ENCODE data around the gene EXOG. TPM values are rescaled to one million over a fixed set of nuclear protein-coding genes. Genes with fewer than 3 reads are reported as not detected.

EXOG gene
- total RNA-seq, 1 donor from 2014 or later, result 26.2 TPM

DNA sequence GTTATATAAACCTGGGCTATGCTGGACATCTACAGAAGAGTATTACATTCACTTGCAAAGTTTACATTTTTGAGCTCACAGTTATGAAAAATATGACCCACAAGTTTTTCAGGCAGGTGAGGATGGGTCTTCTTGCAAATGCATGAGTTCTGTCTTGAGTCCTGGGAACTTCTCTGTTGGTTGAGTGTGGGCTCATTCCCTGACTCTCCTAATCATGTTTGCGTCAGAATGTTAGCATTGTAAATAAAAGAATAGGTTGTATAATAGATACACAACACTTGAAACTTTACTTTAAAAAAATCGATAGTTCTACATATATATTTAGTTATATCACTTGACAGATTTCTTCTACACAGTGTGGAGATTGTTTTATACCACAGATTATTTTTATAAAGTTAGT, 7.2 kb upstream of the EXOG start:
- Mint-ChIP-seq H3K4me3 (no peak overlapping the region), H3K9me3 (no peaks in the 10 kb centered on the region), H3K4me1 (peaks cover 12% of the 10 kb centered on the region), H3K27ac (ENCODE audit: unreplicated experiment) (no peak overlapping the region), H3K27me3 (ENCODE audit: low read depth) (no peaks in the 10 kb centered on the region), H3K36me3 (ENCODE audit: low read depth) (peaks cover 20% of the 10 kb centered on the region)
- no peak for DNase-seq (ENCODE audit: low read depth, low spot score)
- TF ChIP-seq, protein P1, sequence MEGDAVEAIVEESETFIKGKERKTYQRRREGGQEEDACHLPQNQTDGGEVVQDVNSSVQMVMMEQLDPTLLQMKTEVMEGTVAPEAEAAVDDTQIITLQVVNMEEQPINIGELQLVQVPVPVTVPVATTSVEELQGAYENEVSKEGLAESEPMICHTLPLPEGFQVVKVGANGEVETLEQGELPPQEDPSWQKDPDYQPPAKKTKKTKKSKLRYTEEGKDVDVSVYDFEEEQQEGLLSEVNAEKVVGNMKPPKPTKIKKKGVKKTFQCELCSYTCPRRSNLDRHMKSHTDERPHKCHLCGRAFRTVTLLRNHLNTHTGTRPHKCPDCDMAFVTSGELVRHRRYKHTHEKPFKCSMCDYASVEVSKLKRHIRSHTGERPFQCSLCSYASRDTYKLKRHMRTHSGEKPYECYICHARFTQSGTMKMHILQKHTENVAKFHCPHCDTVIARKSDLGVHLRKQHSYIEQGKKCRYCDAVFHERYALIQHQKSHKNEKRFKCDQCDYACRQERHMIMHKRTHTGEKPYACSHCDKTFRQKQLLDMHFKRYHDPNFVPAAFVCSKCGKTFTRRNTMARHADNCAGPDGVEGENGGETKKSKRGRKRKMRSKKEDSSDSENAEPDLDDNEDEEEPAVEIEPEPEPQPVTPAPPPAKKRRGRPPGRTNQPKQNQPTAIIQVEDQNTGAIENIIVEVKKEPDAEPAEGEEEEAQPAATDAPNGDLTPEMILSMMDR (conservative IDR thresholded peaks at IDR 0.05), result no peak

DNA sequence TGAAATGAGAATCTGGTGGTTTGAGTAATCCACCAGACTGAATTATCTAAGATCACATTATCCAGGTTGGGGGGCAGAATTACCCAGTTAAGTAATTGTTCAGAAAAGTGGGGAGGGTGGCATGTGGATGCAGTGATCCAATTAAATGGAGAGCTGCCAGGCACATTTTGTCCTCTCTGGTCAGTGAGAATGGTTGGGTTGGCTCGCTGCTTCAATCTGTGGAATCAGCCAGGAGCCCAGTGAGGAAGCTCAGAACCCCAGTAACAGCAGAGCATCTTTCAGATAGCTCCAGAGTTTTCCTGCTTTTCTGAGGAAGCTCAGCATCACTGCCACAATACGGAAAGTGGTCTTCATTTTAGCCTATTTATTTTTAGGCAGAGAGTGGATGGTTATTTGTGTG, 6.4 kb upstream of the EXOG start:
- Mint-ChIP-seq H3K4me1 (peaks cover 12% of the 10 kb centered on the region), H3K9me3 (no peaks in the 10 kb centered on the region), H3K36me3 (ENCODE audit: low read depth) (peaks cover 20% of the 10 kb centered on the region), H3K4me3 (no peak overlapping the region), H3K27me3 (ENCODE audit: low read depth) (no peaks in the 10 kb centered on the region), H3K27ac (ENCODE audit: unreplicated experiment) (peak overlapping the region; percentile 43)
- no peak for DNase-seq (ENCODE audit: low read depth, low spot score)
- TF ChIP-seq, protein P1 (conservative IDR thresholded peaks at IDR 0.05), result no peak

DNA sequence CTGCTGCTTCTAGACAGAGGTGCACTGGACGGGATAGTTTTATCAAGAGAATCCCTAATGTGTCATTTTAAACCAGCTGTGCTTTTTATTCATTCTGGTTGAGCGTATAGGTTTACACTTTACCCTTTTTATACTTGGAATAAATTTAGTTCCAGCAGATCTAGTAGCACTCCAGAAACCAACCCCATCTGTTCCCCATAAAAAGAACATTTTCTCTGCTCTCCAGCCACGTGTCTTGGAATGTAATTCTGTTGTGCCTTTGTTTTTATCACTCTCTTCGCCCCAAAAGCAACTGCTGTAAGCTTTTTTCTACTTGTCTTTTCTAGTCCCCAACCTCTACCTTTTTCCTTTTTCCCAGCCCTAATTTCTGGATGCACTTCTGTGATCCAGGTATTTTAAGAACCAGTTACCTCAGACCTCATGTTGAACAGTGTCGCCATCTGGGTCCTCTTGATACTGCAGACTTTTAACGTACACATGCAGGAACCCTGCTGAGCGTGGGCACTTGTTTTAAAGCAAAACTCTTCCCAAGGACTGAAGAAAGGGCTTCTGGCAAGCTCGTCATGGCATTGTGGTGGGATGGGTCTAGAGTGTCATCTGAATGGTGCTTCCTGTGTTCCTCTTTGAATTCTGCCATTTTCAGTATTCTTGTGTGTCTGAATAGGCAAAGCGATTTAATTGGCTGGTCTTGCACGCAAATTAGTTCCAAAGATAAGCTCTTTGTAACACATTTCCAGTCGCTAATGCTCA, 5.7 kb upstream of the EXOG start:
- Mint-ChIP-seq H3K27ac (ENCODE audit: unreplicated experiment) (peak overlapping the region; percentile 81), H3K9me3 (no peaks in the 10 kb centered on the region), H3K4me1 (peaks cover 12% of the 10 kb centered on the region), H3K27me3 (ENCODE audit: low read depth) (no peaks in the 10 kb centered on the region), H3K4me3 (no peak overlapping the region), H3K36me3 (ENCODE audit: low read depth) (peaks cover 14% of the 10 kb centered on the region)
- DNase-seq (ENCODE audit: low read depth, low spot score), result no peak
- TF ChIP-seq, protein P1 (conservative IDR thresholded peaks at IDR 0.05), result no peak

DNA sequence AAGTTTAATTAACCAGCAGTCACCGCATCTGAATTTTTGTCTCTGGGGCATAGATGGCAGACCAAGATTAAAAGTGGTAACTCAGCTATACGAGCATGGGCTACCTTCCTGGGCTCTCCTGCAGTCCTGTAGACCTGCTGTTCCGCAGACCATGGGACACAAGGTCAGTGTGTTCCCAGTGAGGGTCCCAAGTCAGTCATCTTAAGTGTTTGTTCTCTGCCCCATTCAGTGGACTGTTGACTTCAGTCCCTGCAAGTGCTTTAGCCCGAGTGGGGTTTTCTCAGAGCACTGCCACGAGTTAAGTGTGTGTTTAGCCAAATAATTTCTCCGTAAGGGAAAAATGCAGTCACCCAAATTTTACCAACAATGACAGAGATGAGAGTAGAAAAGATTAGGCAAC, 4.9 kb upstream of the EXOG start:
- no peak overlapping the region for H3K4me3 Mint-ChIP-seq
- H3K9me3 Mint-ChIP-seq, result no peaks in the 10 kb centered on the region
- H3K27ac Mint-ChIP-seq (ENCODE audit: unreplicated experiment), result no peak overlapping the region
- H3K27me3 Mint-ChIP-seq (ENCODE audit: low read depth), result no peaks in the 10 kb centered on the region
- H3K4me1 Mint-ChIP-seq, result peaks cover 12% of the 10 kb centered on the region
- TF ChIP-seq, protein P1 (conservative IDR thresholded peaks at IDR 0.05), result no peak
- H3K36me3 Mint-ChIP-seq (ENCODE audit: low read depth), result peaks cover 10% of the 10 kb centered on the region
- no peak for DNase-seq (ENCODE audit: low read depth, low spot score)

DNA sequence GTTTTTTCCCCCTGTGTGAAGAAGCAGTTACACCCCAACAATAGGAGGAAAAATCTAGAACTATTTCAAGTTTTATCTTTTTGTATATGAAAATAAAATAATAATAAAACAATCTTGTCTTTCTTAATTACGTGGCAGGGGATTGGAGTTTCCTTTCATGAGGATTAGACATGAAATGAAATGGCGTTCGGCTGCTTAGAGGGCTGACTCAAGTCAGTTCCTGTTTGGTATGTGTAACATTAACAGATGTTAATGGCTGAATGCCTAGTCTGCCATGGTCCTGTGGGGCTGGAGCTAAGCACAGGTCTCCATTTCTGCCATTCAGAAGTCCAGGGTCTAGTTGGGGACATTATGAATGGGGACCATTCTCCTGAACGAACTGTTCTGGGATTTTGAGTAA, 3.1 kb upstream of the EXOG start:
- TF ChIP-seq, protein P1 (conservative IDR thresholded peaks at IDR 0.05), result no peak
- Mint-ChIP-seq H3K9me3 (no peaks in the 10 kb centered on the region), H3K36me3 (ENCODE audit: low read depth) (peaks cover 3% of the 10 kb centered on the region), H3K4me3 (no peak overlapping the region), H3K27me3 (ENCODE audit: low read depth) (no peaks in the 10 kb centered on the region), H3K4me1 (peaks cover 21% of the 10 kb centered on the region), H3K27ac (ENCODE audit: unreplicated experiment) (no peak overlapping the region)
- DNase-seq (ENCODE audit: low read depth, low spot score), result no peak
